H1 (cell line): ENCODE measurements around the gene TRNP1.

Source experiments
- EZH2 ChIP-seq: fragments of 200-600 bp; sonication (generic); IDR thresholded peaks from 2 replicates; pipeline ENCODE4 v1.7.1; 2012; ENCODE audit warnings: low read depth, mild to moderate bottlenecking, moderate library complexity, low read length, inconsistent platforms; ENCODE audit not compliant: severe bottlenecking
- ZNF274 ChIP-seq: IDR thresholded peaks from 2 replicates; pipeline ENCODE4 v1.7.0; 2012; ENCODE audit warnings: low read length, borderline replicate concordance; ENCODE audit errors: extremely low read depth

DNA sequence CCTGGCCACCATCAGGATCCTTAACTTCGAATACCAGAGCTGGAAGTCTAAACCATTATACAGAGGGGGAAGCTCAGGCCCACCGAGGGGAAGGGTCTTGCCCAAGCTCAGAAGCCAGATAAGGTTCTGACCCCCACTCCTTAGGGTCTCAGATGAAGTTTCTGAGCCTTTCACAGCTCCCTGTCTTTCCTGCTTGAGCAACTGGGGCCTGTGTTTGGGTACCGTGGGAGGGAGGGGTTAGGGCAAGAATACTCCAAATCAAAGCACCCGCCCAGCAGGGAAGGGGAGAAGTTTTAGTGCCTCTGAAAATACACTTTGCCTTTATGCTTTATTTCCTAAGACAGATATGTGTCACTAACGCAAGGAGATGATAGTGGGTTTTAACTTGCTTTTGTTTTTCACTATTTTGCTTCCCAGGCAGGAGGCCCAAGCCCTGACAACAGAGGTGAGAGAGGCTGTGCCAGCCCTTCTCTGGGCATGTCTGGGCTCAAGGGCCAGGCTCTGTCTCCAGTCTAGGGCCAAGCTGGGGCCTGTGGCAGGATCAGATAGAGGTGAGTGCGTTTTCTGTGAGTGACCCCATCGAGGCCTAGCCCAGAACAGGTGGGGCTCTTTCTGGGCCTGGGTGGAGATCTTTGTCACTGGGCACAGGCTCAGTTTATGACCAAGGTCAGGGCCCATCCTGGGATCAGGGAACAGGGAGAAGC is 39.7 kb downstream of the TRNP1 start:
- TF ChIP-seq ZNF274: no peak
- TF ChIP-seq EZH2: no peak
